VCaP (cell line): ENCODE measurements around the gene ZCCHC24.

Experiments used
- H3K27ac ChIP-seq: fragments of 450-650 bp; 2 replicates; pipeline ENCODE4 v1.5.1; 2017
- TF ChIP-seq, protein P1 (sequence below): fragments of 450-650 bp; conservative IDR thresholded peaks from 2 replicates; pipeline ENCODE4 v1.5.1; 2017; ENCODE audit warnings: mild to moderate bottlenecking, moderate library complexity

ZCCHC24 gene

DNA sequence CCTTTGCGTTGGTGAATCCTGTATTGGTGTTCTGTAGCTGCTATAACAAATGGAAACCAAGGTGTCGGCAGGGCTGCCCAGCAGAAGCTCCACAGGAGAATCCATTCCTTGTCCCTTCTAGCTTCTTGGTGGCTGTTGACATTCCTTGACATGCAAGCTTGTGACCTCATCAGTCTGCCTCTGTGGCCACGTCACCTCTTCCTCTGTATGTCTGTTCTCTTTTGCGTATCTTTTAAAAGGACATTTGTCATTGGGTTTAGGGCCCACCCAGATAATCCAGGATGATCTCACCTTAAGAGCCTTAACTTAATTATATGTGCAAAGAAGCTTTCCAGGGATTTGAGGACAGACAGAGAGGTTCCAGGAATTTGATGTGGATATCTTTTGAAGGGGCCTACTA is 15.3 kb upstream of the ZCCHC24 start:
- no peak overlapping the region for H3K27ac ChIP-seq
- TF ChIP-seq, protein P1, sequence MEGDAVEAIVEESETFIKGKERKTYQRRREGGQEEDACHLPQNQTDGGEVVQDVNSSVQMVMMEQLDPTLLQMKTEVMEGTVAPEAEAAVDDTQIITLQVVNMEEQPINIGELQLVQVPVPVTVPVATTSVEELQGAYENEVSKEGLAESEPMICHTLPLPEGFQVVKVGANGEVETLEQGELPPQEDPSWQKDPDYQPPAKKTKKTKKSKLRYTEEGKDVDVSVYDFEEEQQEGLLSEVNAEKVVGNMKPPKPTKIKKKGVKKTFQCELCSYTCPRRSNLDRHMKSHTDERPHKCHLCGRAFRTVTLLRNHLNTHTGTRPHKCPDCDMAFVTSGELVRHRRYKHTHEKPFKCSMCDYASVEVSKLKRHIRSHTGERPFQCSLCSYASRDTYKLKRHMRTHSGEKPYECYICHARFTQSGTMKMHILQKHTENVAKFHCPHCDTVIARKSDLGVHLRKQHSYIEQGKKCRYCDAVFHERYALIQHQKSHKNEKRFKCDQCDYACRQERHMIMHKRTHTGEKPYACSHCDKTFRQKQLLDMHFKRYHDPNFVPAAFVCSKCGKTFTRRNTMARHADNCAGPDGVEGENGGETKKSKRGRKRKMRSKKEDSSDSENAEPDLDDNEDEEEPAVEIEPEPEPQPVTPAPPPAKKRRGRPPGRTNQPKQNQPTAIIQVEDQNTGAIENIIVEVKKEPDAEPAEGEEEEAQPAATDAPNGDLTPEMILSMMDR, result no peak

GRCh38 chr10:79459243-79459642 is 13.8 kb upstream of the ZCCHC24 start:
- TF ChIP-seq, protein P1, result no peak
- no peak overlapping the region for H3K27ac ChIP-seq

DNA sequence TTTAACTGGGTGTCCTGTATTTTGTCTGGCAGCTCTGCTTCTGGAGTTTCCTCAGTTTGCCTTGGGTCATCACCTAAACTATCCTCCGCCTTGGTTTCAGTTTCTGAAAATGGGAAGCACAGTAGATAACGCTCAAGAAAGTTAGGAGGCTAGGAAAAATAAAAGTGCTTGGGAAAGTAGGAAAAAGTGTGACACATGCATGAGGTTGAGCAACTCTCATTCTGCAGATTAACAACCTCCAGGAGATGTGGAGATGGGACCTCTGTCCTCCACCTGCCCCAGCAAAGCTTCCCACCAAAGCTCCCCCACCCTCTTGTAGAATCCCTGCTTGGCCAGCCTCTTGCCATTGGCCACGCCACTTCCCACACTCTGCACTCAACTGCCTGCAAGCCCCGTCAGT is 13.1 kb upstream of the ZCCHC24 start:
- TF ChIP-seq, protein P1, result no peak
- no peak overlapping the region for H3K27ac ChIP-seq

GRCh38 chr10:79457256-79457785 is 11.9 kb upstream of the ZCCHC24 start:
- TF ChIP-seq, protein P1, result no peak
- no peak overlapping the region for H3K27ac ChIP-seq

DNA sequence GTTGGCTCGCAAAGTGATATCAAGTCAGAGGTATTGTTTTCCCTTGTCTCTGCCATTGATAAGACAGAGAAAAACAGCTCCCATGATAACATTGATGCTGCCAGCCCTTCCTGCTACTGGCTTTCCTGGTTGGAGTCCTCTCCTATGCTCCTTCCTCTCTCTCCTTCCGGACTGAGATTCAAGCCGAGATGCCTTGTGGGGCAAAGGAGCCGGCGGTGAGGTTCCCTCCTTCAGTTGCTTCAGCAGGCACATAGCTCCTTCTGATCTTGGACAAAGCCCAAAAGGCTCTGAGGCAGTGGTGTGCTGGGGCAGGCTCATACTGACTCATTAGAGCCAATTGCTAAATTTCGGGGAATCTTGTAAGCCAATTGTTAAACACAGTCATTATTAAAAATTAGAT is 8.8 kb upstream of the ZCCHC24 start:
- TF ChIP-seq, protein P1, result no peak

DNA sequence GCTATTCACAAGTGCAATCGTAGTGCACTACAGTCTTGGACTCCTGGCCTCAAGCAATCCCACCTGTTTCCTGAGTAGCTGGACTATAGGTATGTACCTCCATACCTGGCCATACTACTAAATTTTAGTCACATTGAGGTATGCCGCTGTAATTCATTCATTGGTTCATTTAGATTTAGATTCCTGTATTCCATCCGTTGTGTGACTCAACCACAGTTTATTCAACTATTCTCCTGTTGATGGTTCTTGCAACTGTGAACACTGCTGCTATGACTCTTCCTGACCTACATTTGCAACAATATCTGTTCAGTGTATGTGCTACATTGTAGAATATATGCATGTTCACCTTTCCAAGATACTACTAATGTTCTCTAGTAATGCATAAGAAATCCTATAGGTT is 8.0 kb upstream of the ZCCHC24 start:
- no peak overlapping the region for H3K27ac ChIP-seq
- TF ChIP-seq, protein P1, result no peak

More for the DNA sequence above, 8.8 kb upstream of the ZCCHC24 start:
- no peak overlapping the region for H3K27ac ChIP-seq

- H3K27ac ChIP-seq, result no peak overlapping the region
- TF ChIP-seq, protein P1, result no peak
Measured at GRCh38 chr10:79452174-79452611, 6.8 kb upstream of the ZCCHC24 start.
